ENCODE results near the gene RABL6.
"Not testable (repeated sequence)": the region's sequence is repeated elsewhere in the genome, so short reads cannot be mapped to it uniquely, and the experiment has no call there.

RABL6 gene

DNA sequence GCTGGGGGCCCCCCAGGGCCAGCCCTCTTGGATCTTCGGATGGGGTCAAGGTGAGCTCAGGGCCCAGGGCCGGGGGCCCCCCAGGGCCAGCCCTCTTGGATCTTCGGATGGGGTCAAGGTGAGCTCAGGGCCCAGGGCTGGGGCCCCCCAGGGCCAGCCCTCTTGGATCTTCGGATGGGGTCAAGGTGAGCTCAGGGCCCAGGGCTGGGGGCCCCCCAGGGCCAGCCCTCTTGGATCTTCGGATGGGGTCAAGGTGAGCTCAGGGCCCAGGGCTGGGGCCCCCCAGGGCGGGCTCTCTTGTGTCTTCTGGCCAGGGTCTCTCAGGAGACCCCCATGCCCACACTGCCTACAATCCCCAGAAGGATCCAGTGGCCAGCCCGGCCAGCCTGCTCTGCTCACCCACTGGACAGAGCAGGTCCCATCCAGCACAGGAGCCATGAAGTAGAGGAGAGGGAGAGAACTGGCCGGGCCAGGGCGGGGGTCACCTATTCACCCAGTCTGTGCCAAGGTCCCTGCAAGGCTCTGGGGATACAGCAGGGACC, 4.7 kb upstream of the RABL6 start:
- not testable (repeated sequence) for H3K9me3 ChIP-seq (ENCODE audit: control insufficient read depth, low read length); H3K4me3 ChIP-seq (ENCODE audit: low read length); H3K9ac ChIP-seq (ENCODE audit: low read length); H3K36me3 ChIP-seq (ENCODE audit: control insufficient read depth, insufficient read depth, low read length)
- peaks cover 34% of the 10 kb centered on the region for H3K4me1 ChIP-seq (ENCODE audit: control insufficient read depth, insufficient read depth, low read length)
- H3K27me3 ChIP-seq (ENCODE audit: control insufficient read depth, insufficient read depth, low read length) = peaks cover 18% of the 10 kb centered on the region

DNA sequence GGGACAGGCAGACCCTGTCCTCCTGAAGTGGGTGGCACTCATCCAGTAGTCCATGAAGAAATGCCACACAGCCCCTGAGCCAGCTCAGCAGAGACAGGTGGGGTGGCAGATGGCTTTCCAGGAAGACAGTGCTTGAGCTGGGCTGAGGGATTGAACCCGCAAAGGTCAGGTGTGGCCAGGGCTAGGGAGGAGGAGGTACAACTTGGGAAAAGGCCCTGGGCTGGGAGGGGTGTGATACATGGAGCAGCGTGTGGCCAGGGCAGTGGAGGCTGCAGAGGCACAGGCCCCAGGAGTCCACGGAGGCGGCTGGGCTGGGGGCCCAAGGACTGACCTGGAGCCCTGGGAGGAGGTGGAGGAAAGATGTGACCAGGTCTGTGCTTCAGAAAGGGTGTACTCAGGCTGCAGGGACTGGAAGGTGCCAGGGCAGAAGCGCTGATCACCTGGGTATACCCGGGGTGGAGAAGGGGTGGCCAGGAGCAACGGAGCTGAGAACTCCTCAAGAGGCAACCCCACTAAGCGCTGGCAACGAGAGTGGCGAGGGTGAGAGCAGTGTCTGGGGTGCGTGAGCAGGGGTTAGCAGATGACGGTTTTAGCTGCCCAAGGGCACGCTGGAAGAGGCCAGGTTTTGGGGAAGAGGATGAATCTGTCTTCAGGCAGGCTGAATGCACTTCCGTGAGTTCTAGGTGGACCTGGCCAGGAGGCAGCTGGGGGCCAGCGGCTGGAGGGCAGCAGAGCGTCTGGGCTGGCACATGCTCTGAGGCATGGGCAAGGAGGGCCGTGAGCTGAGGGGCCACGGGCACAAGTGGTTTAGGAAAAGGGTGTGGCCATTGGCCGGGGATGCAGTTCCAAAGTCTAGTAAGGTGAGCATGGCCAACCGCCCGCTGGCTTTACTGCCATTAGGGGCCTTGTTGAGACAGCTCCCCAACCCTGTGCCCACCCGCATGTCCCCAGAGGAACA, 3.9 kb upstream of the RABL6 start:
- H3K4me3 ChIP-seq (ENCODE audit: low read length) = no peak overlapping the region
- peaks cover 13% of the 10 kb centered on the region for H3K27me3 ChIP-seq (ENCODE audit: control insufficient read depth, insufficient read depth, low read length)
- H3K9ac ChIP-seq (ENCODE audit: low read length) = no peak overlapping the region
- no peaks in the 10 kb centered on the region for H3K36me3 ChIP-seq (ENCODE audit: control insufficient read depth, insufficient read depth, low read length)
- H3K9me3 ChIP-seq (ENCODE audit: control insufficient read depth, low read length) = no peaks in the 10 kb centered on the region
- H3K4me1 ChIP-seq (ENCODE audit: control insufficient read depth, insufficient read depth, low read length) = peaks cover 27% of the 10 kb centered on the region

DNA sequence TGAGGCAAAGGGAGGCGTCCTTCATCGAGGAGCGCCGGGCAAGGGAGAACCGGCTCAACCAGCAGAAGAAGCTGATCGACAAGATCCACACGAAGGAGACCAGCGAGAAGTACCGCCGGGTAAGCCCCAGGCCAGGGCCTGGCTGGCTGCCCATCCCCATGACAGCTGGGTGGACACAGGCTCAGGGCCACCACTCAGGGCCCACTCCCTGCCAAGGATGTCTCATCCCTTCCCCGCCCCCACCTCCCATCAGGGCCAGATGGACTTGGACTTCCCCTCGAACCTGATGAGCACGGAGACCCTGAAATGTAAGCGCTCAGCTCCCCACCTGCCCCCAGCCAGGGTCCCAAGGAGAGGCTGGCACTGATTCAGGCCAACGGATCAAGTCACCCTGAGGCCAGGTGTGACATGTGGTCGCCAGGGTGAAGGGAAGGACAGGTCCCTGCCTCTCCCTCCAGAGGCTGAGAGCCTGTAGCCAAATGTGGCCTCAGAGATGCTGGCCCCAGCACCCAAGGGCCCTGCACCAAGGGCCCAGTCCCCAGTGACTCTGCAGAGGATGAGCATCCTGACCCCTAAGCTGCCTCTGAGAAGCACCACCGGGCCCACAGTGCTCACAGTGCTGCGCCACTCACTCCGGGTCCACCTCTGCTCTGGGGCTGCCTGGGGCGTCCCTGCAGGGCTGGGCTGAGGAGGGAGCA, 3.1 kb upstream of the RABL6 start:
- H3K4me3 ChIP-seq (ENCODE audit: low read length) = no peak overlapping the region
- H3K4me1 ChIP-seq (ENCODE audit: control insufficient read depth, insufficient read depth, low read length) = peaks cover 19% of the 10 kb centered on the region
- peaks cover 6% of the 10 kb centered on the region for H3K27me3 ChIP-seq (ENCODE audit: control insufficient read depth, insufficient read depth, low read length)
- H3K9me3 ChIP-seq (ENCODE audit: control insufficient read depth, low read length) = no peaks in the 10 kb centered on the region
- no peak overlapping the region for H3K9ac ChIP-seq (ENCODE audit: low read length)
- no peaks in the 10 kb centered on the region for H3K36me3 ChIP-seq (ENCODE audit: control insufficient read depth, insufficient read depth, low read length)

DNA sequence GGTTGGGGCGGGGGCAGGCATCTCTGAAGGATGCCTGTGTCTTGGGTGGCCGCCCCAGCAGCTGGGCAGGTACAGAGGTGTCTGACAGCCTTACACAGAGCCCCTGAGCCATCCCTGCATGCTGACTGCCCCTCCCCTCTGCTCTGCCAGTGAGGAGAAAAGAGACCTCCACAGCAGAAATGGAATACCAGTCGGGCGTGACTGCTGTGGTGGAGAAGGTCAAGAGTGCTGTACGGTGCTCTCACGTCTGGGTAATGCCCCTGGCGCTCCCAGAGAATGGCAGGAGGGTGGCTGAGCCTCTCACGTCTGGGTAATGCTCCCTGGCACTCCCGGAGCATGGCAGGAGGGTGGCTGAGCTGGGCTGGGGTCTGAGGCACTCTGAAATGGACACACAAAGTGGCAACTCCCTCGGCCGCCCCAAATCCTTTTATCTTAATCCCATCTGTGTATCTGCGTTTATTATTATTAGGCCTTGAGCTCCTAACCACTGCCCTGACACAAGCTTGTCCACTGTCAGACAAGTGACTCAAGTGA, 2.5 kb upstream of the RABL6 start:
- H3K36me3 ChIP-seq (ENCODE audit: control insufficient read depth, insufficient read depth, low read length) = no peaks in the 10 kb centered on the region
- no peaks in the 10 kb centered on the region for H3K9me3 ChIP-seq (ENCODE audit: control insufficient read depth, low read length)
- peaks cover 6% of the 10 kb centered on the region for H3K27me3 ChIP-seq (ENCODE audit: control insufficient read depth, insufficient read depth, low read length)
- no peak overlapping the region for H3K9ac ChIP-seq (ENCODE audit: low read length)
- H3K4me1 ChIP-seq (ENCODE audit: control insufficient read depth, insufficient read depth, low read length) = peaks cover 19% of the 10 kb centered on the region
- no peak overlapping the region for H3K4me3 ChIP-seq (ENCODE audit: low read length)

DNA sequence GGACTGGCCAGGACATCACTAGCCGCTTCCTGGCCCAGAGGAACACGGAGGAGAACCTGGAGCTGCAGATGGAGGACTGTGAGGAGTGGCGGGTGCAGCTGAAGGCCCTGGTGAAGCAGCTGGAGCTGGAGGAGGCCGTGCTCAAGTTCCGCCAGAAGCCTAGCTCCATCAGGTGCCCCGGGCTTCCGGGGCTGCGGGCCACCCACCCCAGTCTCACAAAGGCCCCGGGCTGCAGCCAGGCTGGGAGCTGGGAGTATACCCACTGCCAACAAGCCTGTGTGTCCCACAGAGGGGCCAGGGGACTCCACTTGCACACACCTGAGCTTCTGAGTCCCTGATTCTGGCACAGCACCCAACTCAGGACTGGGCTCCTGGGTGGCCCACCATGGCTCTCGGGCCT, 1.7 kb upstream of the RABL6 start:
- Histone ChIP-seq H3K27me3 (ENCODE audit: control insufficient read depth, insufficient read depth, low read length) (peaks cover 2% of the 10 kb centered on the region), H3K4me3 (ENCODE audit: low read length) (no peak overlapping the region), H3K9me3 (ENCODE audit: control insufficient read depth, low read length) (no peaks in the 10 kb centered on the region), H3K36me3 (ENCODE audit: control insufficient read depth, insufficient read depth, low read length) (no peaks in the 10 kb centered on the region), H3K4me1 (ENCODE audit: control insufficient read depth, insufficient read depth, low read length) (peaks cover 11% of the 10 kb centered on the region), H3K9ac (ENCODE audit: low read length) (peak overlapping the region; percentile 71)

DNA sequence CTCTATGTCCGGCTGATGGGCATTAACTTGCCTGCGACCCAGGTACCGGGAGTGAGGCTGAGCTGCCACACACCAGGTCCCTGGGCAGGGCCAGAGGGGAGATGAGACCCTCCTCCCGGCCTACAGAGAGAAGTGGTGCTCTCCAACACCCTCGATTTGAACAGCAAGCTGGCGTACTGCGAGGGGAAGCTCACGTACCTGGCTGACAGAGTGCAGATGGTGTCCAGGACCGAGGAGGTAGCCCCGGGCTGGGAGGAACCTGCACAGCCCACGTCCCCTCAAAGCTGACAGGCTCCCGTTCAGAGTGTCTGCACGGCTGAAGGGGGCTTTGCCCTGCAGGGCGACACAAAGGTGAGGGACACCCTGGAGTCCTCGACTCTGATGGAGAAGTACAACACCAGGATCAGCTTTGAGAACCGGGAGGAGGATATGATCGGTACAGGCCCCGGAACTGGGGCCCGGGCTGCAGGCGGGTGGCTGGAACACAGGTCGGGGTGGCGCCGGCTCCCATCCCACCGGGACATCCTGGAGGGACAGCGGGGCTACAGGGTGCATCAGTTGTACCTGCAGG, 1.0 kb upstream of the RABL6 start:
- Histone ChIP-seq H3K9me3 (ENCODE audit: control insufficient read depth, low read length) (no peaks in the 10 kb centered on the region), H3K9ac (ENCODE audit: low read length) (peak overlapping the region; percentile 71), H3K4me3 (ENCODE audit: low read length) (no peak overlapping the region), H3K4me1 (ENCODE audit: control insufficient read depth, insufficient read depth, low read length) (peaks cover 11% of the 10 kb centered on the region), H3K36me3 (ENCODE audit: control insufficient read depth, insufficient read depth, low read length) (no peaks in the 10 kb centered on the region), H3K27me3 (ENCODE audit: control insufficient read depth, insufficient read depth, low read length) (peaks cover 2% of the 10 kb centered on the region)

DNA sequence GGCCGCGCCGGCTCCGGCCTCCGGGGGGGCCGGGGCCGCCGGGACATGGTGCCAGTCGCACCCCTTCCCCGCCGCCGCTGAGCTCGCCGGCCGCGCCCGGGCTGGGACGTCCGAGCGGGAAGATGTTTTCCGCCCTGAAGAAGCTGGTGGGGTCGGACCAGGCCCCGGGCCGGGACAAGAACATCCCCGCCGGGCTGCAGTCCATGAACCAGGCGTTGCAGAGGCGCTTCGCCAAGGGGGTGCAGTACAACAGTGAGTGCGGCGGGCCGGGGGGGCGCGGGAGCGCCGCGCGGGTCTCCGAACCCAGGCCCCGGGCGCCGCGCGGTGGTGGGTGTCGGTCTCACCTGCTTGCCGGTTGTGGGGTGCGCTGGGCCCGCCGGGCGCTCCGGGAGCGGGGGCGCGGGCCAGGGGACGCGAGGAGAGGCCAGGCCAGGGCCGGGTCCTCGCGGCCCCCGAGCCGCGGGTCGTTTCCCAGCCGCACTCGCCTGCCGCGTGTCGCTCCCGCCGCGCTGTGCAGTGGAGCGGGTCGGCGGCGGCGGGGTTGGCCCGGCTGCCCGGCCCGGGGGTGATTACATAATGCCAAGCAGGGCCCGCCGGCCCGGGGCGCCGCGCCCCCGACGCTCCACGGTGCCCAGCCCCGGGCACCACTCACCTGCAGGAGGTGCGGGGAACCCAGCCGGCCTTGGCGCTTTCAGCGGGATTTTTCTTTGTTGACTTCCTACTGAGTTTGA, 492 bp downstream of the RABL6 start:
- peak overlapping the region; percentile 34 for H3K4me3 ChIP-seq (ENCODE audit: low read length)
- H3K4me1 ChIP-seq (ENCODE audit: control insufficient read depth, insufficient read depth, low read length) = peaks cover 11% of the 10 kb centered on the region
- no peaks in the 10 kb centered on the region for H3K27me3 ChIP-seq (ENCODE audit: control insufficient read depth, insufficient read depth, low read length)
- no peaks in the 10 kb centered on the region for H3K9me3 ChIP-seq (ENCODE audit: control insufficient read depth, low read length)
- H3K9ac ChIP-seq (ENCODE audit: low read length) = peak overlapping the region; percentile 74
- H3K36me3 ChIP-seq (ENCODE audit: control insufficient read depth, insufficient read depth, low read length) = no peaks in the 10 kb centered on the region

DNA sequence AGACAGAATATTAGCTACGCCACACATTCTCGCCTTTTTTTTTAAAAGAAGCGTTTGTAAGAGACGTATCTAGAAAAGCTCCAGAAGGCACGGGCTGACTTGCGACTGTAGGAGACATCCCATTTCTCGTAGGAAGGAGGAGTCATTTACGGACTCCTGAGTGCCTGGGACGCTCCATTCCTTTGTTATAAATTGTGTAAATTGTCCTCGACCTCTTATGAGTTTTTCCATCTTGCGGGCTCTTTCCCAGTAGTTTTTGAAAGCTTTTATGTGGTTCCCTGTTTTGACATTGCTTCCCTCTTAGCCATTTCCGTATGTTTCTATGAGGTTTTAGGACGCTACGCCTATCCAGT, 1.0 kb downstream of the RABL6 start:
- H3K27me3 ChIP-seq (ENCODE audit: control insufficient read depth, insufficient read depth, low read length) = no peaks in the 10 kb centered on the region
- H3K9me3 ChIP-seq (ENCODE audit: control insufficient read depth, low read length) = no peaks in the 10 kb centered on the region
- H3K4me3 ChIP-seq (ENCODE audit: low read length) = peak overlapping the region; percentile 34
- no peaks in the 10 kb centered on the region for H3K36me3 ChIP-seq (ENCODE audit: control insufficient read depth, insufficient read depth, low read length)
- H3K9ac ChIP-seq (ENCODE audit: low read length) = peak overlapping the region; percentile 74
- H3K4me1 ChIP-seq (ENCODE audit: control insufficient read depth, insufficient read depth, low read length) = peaks cover 11% of the 10 kb centered on the region

DNA sequence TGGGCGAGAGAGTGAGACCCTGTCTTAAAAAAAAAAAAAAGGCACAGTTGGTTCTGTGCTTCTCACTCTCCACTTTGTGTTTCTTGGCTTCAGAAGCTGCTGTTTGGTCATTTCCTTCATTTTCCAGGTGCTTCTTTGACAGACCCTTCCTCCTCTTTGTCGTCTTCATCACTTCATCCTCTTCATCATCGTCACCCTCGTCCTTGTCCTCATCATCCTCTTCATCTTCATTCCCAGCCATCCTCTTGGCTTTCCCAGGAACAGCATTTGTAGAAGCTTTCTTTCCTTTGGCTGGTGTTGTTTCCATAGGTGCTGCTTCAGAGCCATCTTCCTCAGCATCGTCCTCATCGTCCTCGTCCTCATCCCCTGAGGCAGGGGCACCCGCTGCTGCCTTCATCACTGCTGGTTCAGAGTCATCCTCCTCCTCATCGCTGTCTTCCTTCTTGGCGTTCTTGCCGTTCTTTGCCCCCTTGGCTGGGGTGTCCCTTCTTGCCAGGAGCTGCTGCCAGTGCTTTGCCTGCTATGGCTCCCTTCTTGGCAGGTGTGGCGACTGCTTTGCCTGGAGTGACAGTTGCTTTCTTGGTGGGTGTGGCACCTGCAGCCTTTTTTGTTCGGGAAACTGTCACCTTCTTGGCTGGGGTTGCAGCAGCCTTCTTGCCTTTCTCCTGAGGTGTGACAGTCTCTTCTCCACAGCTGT, 7.1 kb downstream of the RABL6 start:
- Histone ChIP-seq H3K27me3 (ENCODE audit: control insufficient read depth, insufficient read depth, low read length) (no peaks in the 10 kb centered on the region), H3K9ac (ENCODE audit: low read length) (no peak overlapping the region), H3K4me3 (ENCODE audit: low read length) (no peak overlapping the region), H3K4me1 (ENCODE audit: control insufficient read depth, insufficient read depth, low read length) (peaks cover 4% of the 10 kb centered on the region), H3K36me3 (ENCODE audit: control insufficient read depth, insufficient read depth, low read length) (no peaks in the 10 kb centered on the region), H3K9me3 (ENCODE audit: control insufficient read depth, low read length) (no peaks in the 10 kb centered on the region)

DNA sequence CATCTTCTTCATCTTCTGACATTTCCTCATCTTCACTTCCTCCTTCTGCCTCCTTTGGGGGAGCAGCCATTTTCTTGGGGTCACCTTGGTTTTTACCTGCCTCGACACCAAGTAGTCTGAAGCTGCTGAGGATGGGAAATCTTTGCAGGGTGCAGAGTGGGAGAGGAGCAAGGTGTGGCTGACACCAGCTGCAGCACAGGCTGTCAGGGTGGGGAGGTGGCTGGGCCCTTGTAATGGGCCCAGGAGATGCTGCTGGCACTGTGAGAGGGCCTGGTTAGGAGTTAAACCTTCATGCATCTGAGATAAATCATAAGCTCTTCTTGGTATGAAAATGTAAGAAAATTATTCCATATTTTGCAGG, 7.7 kb downstream of the RABL6 start:
- no peaks in the 10 kb centered on the region for H3K4me1 ChIP-seq (ENCODE audit: control insufficient read depth, insufficient read depth, low read length)
- H3K9ac ChIP-seq (ENCODE audit: low read length) = no peak overlapping the region
- no peaks in the 10 kb centered on the region for H3K27me3 ChIP-seq (ENCODE audit: control insufficient read depth, insufficient read depth, low read length)
- H3K36me3 ChIP-seq (ENCODE audit: control insufficient read depth, insufficient read depth, low read length) = no peaks in the 10 kb centered on the region
- no peak overlapping the region for H3K4me3 ChIP-seq (ENCODE audit: low read length)
- H3K9me3 ChIP-seq (ENCODE audit: control insufficient read depth, low read length) = no peaks in the 10 kb centered on the region

Data from mucosa of stomach (tissue), 1 donor.